Vagina (tissue), 2 donors: ENCODE data around the gene SCAF8. TPM values are rescaled to one million over a fixed set of nuclear protein-coding genes. Genes with fewer than 3 reads are reported as not detected.
"Not testable (repeated sequence)": the region's sequence is repeated elsewhere in the genome, so short reads cannot be mapped to it uniquely, and the experiment has no call there.

Experiments
- DNase-seq, 2 donors: peaks; one replicate each; pipeline ENCODE4 v3.0.0-alpha.2; 2017; ENCODE audit errors: extremely low spot score in 2 of 2
- H3K27ac ChIP-seq: fragments of 200-600 bp; sonication (generic); one replicate; pipeline ENCODE4 v1.5.1; 2019
- H3K27me3 ChIP-seq: fragments of 200-600 bp; sonication (generic); one replicate; pipeline ENCODE4 v1.5.1; 2019
- H3K36me3 ChIP-seq, 2 donors: fragments of 200-600 bp; sonication (generic); one replicate each; pipeline ENCODE4 v1.5.1; 2017 to 2019
- H3K4me1 ChIP-seq: fragments of 200-600 bp; sonication (generic); one replicate; pipeline ENCODE4 v1.5.1; 2019
- H3K4me3 ChIP-seq, 2 donors: fragments of 200-600 bp; sonication (generic); 1 replicate in 1 of 2; 2 replicates in 1 of 2; pipeline ENCODE4 v1.5.1; 2016 to 2019
- H3K9me3 ChIP-seq: fragments of 200-600 bp; sonication (generic); one replicate; pipeline ENCODE4 v1.5.1; 2019
- POLR2A ChIP-seq, 2 donors: fragments of 450-650 bp; IDR thresholded peaks; one replicate each; pipeline ENCODE4 v1.6.1; 2017; ENCODE audit warnings: antibody characterized with exemption in 2 of 2, mild to moderate bottlenecking in 2 of 2, moderate library complexity in 2 of 2
- POLR2AphosphoS5 ChIP-seq, 2 donors: sonication (generic); formaldehyde crosslinking; IDR thresholded peaks; one replicate each; pipeline ENCODE4 v1.9.0; 2017; ENCODE audit warnings: antibody characterized with exemption in 2 of 2, mild to moderate bottlenecking in 2 of 2, low read depth in 1 of 2; ENCODE audit not compliant: insufficient read depth in 1 of 2
- intact Hi-C: fragments of 100-400 bp; cut with DNase I; formaldehyde crosslinking; loops from one replicate; pipeline ENCODE4 v1.15.1; 2023
- total RNA-seq: library from RNA; depleted of rRNA; stranded (reverse); fragments of >200 nt; gene quantifications from one replicate; pipeline ENCODE4 v1.2.3, GENCODE V29; 2016
- TF ChIP-seq, protein P1 (sequence below), 3 experiments: fragments of 450-650 bp in 2 of 3; fragments of 200-600 bp in 1 of 3; sonication (generic) in 1 of 3; IDR thresholded peaks; one replicate each; pipeline ENCODE4 v1.5.1; 2017 to 2019; ENCODE audit warnings: antibody characterized with exemption in 3 of 3, mild to moderate bottlenecking in 2 of 3, moderate library complexity in 2 of 3

SCAF8 gene
- total RNA-seq, 1 donor from 2014 or later, result 37.8 TPM

DNA sequence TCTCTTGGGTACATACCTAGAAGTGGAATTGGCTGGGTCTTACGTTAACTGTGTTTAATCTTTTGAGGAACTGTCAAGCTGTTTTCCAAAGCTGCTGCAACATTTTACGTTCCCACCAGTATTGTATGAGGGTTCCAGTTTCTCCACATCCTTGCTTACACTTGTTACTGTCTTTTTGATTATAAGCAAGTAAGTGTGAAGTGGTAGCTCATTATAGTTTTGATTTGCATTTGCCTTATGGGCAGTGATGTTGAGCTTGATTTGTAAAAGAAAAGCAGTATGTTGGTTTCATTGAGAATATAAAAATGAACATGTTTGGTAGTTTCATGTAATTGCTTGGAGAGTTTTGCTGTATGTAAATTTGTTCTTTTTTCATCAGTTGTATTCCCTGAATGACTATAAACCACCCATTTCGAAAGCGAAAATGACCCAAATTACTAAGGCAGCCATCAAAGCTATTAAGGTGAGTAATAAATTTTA is 40.4 kb downstream of the SCAF8 start:
- H3K36me3 ChIP-seq, result no peaks in the 10 kb centered on the region
- no peak for TF ChIP-seq POLR2A (IDR thresholded peaks at IDR 0.05)
- no peak overlapping the region for H3K27ac ChIP-seq
- no peak overlapping the region for H3K4me3 ChIP-seq
- intact Hi-C loops, result no loop called here
- DNase-seq, result no peak
- no peaks in the 10 kb centered on the region for H3K9me3 ChIP-seq
- H3K27me3 ChIP-seq, result no peaks in the 10 kb centered on the region
- peaks cover 18% of the 10 kb centered on the region for H3K4me1 ChIP-seq

DNA sequence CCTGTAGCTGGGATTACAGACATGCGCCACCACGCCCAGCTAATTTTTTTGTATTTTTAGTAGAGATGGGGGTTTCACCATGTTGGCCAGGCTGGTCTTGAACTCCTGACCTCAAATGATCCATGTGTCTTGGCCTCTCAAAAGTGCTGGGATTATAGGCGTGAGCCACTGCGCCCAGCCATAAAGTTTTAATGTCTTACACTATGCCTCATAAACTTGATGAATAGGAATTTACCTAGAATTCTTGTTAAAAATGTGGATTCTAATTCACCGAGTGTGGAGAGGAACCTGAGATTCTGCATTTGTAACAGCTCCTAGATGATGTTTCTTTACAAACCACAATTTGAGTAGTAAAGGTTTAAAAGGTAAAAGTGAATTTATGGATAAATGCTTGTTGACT is 45.9 kb downstream of the SCAF8 start:
- H3K27ac ChIP-seq, result not testable (repeated sequence)

DNA sequence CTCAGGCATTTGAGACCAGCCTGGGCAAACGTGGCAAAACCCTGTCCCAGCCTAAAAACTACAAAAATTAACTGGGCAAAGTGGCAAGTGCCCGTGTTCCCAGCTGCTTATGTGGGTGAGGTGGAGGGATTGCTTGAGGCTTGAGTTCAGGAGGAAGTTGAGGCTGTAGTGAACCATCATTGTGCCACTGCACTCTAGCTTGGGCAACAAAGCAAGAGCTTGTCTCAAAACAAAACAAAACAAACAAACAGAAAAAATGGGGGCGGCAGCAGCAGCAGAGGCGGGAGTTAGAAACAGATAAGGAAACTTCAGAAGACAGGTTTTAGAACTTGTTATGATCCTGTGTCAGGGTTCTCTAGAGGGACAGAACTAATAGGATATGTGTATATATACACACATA is 49.0 kb downstream of the SCAF8 start:
- Histone ChIP-seq H3K4me3 (no peak overlapping the region), H3K27me3 (no peaks in the 10 kb centered on the region), H3K4me1 (no peaks in the 10 kb centered on the region), H3K27ac (no peak overlapping the region), H3K36me3 (peaks cover 0 to 11% of the 10 kb centered on the region in 2 donors), H3K9me3 (no peaks in the 10 kb centered on the region)
- no peak for DNase-seq
- intact Hi-C loops, result no loop called here
- TF ChIP-seq, protein P1, sequence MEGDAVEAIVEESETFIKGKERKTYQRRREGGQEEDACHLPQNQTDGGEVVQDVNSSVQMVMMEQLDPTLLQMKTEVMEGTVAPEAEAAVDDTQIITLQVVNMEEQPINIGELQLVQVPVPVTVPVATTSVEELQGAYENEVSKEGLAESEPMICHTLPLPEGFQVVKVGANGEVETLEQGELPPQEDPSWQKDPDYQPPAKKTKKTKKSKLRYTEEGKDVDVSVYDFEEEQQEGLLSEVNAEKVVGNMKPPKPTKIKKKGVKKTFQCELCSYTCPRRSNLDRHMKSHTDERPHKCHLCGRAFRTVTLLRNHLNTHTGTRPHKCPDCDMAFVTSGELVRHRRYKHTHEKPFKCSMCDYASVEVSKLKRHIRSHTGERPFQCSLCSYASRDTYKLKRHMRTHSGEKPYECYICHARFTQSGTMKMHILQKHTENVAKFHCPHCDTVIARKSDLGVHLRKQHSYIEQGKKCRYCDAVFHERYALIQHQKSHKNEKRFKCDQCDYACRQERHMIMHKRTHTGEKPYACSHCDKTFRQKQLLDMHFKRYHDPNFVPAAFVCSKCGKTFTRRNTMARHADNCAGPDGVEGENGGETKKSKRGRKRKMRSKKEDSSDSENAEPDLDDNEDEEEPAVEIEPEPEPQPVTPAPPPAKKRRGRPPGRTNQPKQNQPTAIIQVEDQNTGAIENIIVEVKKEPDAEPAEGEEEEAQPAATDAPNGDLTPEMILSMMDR (IDR thresholded peaks at IDR 0.05), result no peak
- TF ChIP-seq POLR2A (IDR thresholded peaks at IDR 0.05) (no peak), POLR2AphosphoS5 (IDR thresholded peaks at IDR 0.05; ENCODE audit: insufficient read depth in 1 of 2, low read depth in 1 of 2) (no peak)

More for the DNA sequence above, 45.9 kb downstream of the SCAF8 start:
- H3K36me3 ChIP-seq, result peaks cover 0 to 11% of the 10 kb centered on the region in 2 donors
- H3K4me1 ChIP-seq, H3K4me3 ChIP-seq, DNase-seq, H3K9me3 ChIP-seq, intact Hi-C loops, H3K27me3 ChIP-seq: not testable (repeated sequence)

DNA sequence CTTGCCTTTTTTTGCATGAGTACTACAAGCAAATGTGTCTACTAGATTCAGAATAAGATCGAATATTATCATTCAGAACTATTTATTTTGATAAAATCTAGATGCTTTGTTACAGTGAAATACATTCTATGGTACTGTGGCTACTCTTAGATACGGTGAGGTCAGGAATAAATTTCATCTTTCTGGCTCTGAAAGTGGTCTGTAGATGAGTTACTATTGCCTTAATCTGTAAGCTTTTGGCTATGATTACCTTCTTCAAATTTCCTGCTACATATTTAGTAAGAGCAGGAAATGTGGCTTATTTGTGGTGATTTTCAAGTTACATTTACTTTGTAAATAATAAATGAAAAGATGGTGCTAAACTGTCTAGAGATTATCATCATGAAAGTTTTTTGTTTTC is 50.0 kb downstream of the SCAF8 start:
- intact Hi-C loops, result no loop called here
- no peaks in the 10 kb centered on the region for H3K9me3 ChIP-seq
- H3K27me3 ChIP-seq, result no peaks in the 10 kb centered on the region
- DNase-seq, result no peak
- no peaks in the 10 kb centered on the region for H3K4me1 ChIP-seq
- no peak overlapping the region for H3K27ac ChIP-seq
- peaks cover 0 to 11% of the 10 kb centered on the region in 2 donors for H3K36me3 ChIP-seq
- H3K4me3 ChIP-seq, result no peak overlapping the region
- TF ChIP-seq, protein P1 (IDR thresholded peaks at IDR 0.05), result no peak
- TF ChIP-seq POLR2AphosphoS5 (IDR thresholded peaks at IDR 0.05; ENCODE audit: insufficient read depth in 1 of 2, low read depth in 1 of 2) (no peak), POLR2A (IDR thresholded peaks at IDR 0.05) (no peak)

DNA sequence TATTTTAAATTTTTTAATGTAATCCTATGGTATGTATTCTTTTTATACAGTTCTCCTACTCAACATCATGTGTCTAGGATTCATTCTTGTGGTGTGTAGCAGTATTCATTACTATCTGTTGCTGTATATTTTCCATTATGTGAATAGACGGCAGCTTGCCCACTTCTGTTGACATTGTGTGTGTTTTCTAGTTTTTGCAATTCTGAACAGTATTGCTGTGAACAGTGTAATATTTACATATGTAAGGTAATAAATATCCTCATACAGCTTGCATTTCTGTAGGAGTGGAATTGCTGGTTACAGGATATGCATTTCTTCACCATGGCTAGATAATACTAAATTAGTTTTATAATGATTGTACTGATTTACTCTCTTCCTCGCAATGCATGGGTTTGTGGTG is 51.9 kb downstream of the SCAF8 start:
- Histone ChIP-seq H3K27ac (no peak overlapping the region), H3K9me3 (no peaks in the 10 kb centered on the region), H3K4me3 (no peak overlapping the region), H3K27me3 (no peaks in the 10 kb centered on the region), H3K36me3 (peaks cover 0 to 11% of the 10 kb centered on the region in 2 donors), H3K4me1 (no peaks in the 10 kb centered on the region)
- TF ChIP-seq, protein P1 (IDR thresholded peaks at IDR 0.05), result no peak
- no peak for TF ChIP-seq POLR2A (IDR thresholded peaks at IDR 0.05)
- no peak for TF ChIP-seq POLR2AphosphoS5 (IDR thresholded peaks at IDR 0.05; ENCODE audit: insufficient read depth in 1 of 2, low read depth in 1 of 2)
- intact Hi-C loops, result no loop called here
- no peak for DNase-seq

DNA sequence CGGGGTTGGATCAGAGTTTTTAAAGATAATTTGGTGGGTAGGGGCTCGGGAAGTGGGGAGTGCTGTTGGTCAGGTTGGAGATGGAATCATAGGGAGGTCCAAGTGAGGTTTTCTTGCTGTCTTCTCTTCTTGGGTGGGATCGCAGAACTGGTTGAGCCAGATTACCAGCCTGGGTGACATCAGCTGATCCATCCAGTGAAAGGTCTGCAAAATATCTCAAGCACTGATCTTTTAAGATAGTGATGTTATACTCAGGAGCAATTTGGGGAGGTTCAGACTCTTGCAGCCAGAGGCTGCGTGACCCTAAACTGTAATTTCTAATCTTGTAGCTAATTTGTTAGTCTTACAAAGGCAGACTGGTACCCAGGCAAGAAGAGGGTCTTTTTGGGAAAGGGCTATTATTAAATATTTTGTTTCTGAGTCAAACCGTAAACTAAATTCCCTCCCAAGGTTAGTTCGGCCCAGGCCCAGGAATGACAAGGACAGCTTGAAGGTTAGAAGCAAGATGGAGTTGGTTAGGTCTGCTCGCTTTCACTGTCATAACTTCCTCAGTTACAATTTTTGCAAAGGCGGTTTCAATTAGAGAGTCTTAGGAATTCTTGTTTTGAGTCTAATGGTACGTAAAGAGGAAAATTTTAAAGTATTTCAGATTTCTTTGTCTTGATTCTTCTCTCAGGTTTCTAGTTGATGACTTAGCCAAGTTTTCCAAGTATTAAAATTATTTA is 53.1 kb downstream of the SCAF8 start:
- H3K4me1 ChIP-seq, result no peaks in the 10 kb centered on the region
- no peaks in the 10 kb centered on the region for H3K9me3 ChIP-seq
- H3K27me3 ChIP-seq, result no peaks in the 10 kb centered on the region
- peaks cover 0 to 3% of the 10 kb centered on the region in 2 donors for H3K36me3 ChIP-seq
- intact Hi-C loops, result no loop called here
- no peak overlapping the region for H3K4me3 ChIP-seq
- no peak overlapping the region for H3K27ac ChIP-seq
- DNase-seq, result no peak
- TF ChIP-seq, protein P1 (IDR thresholded peaks at IDR 0.05), result no peak
- no peak for TF ChIP-seq POLR2A (IDR thresholded peaks at IDR 0.05)
- TF ChIP-seq POLR2AphosphoS5 (IDR thresholded peaks at IDR 0.05; ENCODE audit: insufficient read depth in 1 of 2, low read depth in 1 of 2), result no peak
